ENCODE measurements around the gene MAMDC2. TPM values are rescaled to one million over a fixed set of nuclear protein-coding genes. Genes with fewer than 3 reads are reported as not detected.
A peak's percentile ranks its signal among the peaks of the same experiment; 100 is the strongest.

The MAMDC2 gene
- total RNA-seq, 2 donors from 2014 or later = not detected

DNA sequence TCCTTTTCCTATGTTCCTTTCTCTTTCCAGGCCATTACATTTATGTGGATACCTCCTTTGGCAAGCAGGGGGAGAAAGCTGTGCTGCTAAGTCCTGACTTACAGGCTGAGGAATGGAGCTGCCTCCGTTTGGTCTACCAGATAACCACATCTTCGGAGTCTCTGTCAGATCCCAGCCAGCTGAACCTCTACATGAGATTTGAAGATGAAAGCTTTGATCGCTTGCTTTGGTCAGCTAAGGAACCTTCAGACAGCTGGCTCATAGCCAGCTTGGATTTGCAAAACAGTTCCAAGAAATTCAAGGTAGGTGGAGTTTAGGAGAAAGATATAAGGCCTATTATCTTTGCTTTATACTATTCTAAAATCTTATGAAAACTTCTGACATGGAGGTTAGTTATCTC lies 64.5 kb downstream of the MAMDC2 start:
- Mint-ChIP-seq H3K9me3 (no peaks in the 10 kb centered on the region), H3K27me3 (ENCODE audit: low read depth) (peaks cover 33% of the 10 kb centered on the region), H3K36me3 (ENCODE audit: insufficient read depth in 2 of 2) (no peaks in the 10 kb centered on the region), H3K4me1 (ENCODE audit: low read depth) (peaks cover 19% of the 10 kb centered on the region), H3K4me3 (no peak overlapping the region), H3K27ac (no peak overlapping the region)
- DNase-seq (no peak), ATAC-seq (replicated peaks in 1 of 2) (no peak)

DNA sequence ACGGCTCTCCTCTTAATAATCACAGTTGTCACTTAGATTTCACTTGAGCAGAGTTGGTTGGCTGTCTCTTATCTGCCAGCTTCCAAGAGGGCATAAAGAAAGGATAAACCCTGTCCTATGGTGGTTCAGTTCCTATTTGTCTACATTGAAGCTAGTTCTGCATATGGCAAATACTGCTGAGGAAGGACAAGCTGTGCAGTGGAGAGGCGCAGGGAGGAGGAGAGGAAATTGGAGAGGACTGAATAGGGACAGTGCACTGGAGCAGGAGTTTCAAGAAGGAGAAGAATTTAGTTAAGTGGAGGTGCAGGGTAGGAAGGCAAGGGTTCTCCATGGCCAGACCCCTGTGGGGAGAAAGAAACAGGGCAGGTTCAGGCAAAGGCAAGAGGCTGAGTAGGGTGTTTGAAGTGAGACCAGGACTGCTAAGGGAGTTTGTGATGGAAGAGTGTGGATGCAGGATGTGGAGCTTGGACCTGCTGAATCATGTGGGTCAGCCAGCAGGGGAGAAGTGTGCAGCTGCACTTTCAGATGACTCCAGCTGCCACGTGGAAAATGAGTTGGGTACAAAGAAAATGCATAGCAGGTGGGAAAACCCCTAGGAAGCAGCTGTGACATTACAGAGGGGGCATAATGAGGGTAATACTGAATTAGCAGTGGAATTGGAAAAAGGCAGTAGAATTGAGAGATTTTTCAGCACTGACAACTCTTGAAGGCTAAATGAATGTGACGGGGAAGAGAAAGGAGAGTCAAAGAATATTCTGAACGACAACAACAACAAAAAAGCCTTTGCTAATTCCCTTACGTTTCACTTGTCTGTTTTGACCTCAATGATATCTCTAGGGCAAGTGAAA lies 66.8 kb downstream of the MAMDC2 start:
- Mint-ChIP-seq H3K4me3 (peak overlapping the region in 1 of 2 donors; percentile 19), H3K4me1 (ENCODE audit: low read depth) (peaks cover 19% of the 10 kb centered on the region), H3K9me3 (no peaks in the 10 kb centered on the region), H3K27me3 (ENCODE audit: low read depth) (peaks cover 37% of the 10 kb centered on the region), H3K27ac (no peak overlapping the region), H3K36me3 (ENCODE audit: insufficient read depth in 2 of 2) (no peaks in the 10 kb centered on the region)
- ATAC-seq (replicated peaks in 1 of 2) (no peak), DNase-seq (no peak)

DNA sequence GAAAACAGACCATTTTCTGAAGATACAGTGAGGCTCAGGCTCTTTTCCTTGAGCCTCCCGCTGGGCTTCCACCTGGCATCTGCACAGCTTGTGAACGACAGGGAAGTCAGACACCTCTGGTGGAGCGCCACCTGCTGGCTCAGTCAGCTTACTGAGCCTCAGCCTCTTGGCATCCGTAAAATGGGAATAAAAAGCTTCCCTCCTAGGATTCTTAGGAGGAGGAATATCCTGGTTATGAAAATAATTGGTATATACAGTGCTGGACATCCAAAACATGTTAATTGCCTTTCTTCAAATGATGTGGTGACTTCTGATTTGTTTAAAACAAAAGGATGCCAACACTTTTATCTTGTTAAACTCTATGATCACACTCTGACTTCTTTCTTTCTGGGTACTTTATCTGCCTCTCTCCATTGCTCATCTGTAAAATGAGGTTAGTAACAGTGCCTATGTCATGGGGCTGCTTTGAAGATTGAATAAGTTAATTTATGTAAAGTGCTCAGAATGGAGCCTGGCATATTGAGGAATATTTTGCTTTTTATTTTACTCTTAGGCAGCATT lies 67.5 kb downstream of the MAMDC2 start:
- Mint-ChIP-seq H3K4me1 (ENCODE audit: low read depth) (peaks cover 19% of the 10 kb centered on the region), H3K27me3 (ENCODE audit: low read depth) (peaks cover 37% of the 10 kb centered on the region), H3K4me3 (peak overlapping the region in 1 of 2 donors; percentile 19), H3K9me3 (no peaks in the 10 kb centered on the region), H3K36me3 (ENCODE audit: insufficient read depth in 2 of 2) (no peaks in the 10 kb centered on the region), H3K27ac (no peak overlapping the region)
- ATAC-seq (replicated peaks in 1 of 2) (peak; percentile 60 to 65), DNase-seq (peak; percentile 56 to 61)

DNA sequence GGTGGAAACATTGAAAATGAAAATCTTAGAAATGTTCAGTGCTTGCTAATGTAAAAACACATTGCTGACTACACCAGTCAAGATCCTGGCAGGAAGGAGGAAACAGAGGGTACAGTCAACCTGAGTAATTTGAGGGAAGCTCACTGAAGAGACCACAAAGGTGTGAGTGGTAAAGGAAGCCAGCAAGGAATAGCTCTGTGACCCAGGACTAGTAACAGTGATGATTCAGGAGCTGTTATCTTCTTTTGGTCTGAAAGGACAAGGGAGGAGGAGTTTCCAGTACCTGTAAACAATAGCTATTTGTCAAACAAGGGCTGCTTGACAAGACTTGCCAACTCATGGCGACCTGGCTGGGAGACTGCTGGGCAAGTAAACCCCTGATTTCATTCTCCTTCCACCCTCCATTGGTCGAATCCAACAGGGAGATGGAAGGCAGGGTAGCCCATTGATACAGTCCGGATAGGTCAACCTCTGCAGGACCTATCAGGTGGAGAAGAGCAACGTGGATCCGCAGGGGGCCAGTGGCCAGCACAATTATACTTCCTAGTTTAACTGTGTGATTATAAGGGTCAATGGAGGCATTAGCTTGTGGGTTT lies 68.1 kb downstream of the MAMDC2 start:
- Mint-ChIP-seq H3K27me3 (ENCODE audit: low read depth) (peaks cover 38% of the 10 kb centered on the region), H3K9me3 (no peaks in the 10 kb centered on the region), H3K27ac (no peak overlapping the region), H3K4me3 (no peak overlapping the region), H3K4me1 (ENCODE audit: low read depth) (peaks cover 19% of the 10 kb centered on the region), H3K36me3 (ENCODE audit: insufficient read depth in 2 of 2) (no peaks in the 10 kb centered on the region)
- ATAC-seq (replicated peaks in 1 of 2) = peak; percentile 43 to 51
- DNase-seq = no peak

DNA sequence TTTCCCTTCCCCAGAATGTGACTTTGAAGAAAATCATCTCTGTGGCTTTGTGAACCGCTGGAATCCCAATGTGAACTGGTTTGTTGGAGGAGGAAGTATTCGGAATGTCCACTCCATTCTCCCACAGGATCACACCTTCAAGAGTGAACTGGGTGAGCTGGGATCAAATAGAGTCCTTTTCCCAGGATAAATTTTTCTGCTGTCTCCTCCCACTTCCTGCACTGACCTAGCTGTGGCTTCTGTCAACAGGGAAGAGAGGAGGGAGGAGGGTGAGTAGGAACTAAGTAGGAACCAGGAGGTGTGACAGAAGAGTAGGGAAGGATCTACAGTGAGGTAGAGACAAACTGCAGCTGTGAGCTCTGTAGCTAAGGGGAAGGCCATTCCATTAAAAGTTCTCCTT lies 69.3 kb downstream of the MAMDC2 start:
- H3K4me1 Mint-ChIP-seq (ENCODE audit: low read depth) = peaks cover 19% of the 10 kb centered on the region
- no peak overlapping the region for H3K4me3 Mint-ChIP-seq
- H3K36me3 Mint-ChIP-seq (ENCODE audit: insufficient read depth in 2 of 2) = no peaks in the 10 kb centered on the region
- no peaks in the 10 kb centered on the region for H3K9me3 Mint-ChIP-seq
- H3K27ac Mint-ChIP-seq = no peak overlapping the region
- DNase-seq (no peak), ATAC-seq (replicated peaks in 1 of 2) (no peak)
- peaks cover 36% of the 10 kb centered on the region for H3K27me3 Mint-ChIP-seq (ENCODE audit: low read depth)

DNA sequence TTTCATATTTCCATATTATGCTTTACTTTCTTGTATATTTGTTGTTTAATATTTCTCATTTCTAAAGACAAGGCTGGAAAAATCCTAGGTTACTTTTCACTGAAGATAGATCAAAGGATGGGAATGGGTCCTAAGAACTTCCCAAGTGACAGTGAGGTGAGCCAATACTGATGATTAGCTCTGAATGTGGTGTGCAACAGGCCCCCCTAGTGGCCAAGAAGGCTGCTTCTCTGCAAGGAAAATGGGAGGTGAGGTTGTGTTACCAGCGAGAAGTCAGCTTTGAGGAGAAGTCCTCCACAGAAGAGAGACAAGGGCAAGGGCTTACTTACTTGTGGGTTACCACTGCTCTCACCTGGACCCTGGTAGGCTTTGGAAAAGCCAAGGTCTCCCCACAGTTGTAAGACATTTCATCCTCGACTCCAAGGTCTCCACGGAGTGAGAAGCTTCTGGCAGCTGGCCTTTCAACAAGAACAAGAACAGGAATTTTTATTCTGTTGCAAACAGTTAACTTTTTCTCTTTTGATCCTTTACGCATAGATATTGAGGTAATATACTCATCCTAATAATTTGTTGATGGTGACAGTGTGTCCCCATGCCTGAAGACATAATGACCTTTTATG lies 69.9 kb downstream of the MAMDC2 start:
- Mint-ChIP-seq H3K27me3 (ENCODE audit: low read depth) (peaks cover 40% of the 10 kb centered on the region), H3K9me3 (no peaks in the 10 kb centered on the region)

DNA sequence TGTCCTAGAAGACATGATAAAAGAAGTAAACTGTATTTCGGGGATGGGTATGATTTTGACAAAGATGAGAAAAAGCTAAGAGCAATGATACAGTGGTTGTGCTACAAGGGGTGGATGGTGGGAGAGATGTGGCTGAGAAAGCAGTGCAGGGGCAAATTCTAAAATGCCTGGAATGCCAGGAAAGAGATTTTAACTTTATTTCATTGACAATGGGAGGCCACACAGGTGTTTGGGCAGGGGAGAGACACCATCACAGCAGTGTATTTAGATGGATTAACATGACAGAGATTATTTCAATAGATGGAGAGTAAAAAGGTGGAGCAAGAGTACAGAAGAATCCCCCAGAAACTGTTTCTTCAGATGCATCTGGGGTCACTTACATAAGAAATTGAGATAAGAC lies 71.2 kb downstream of the MAMDC2 start:
- Mint-ChIP-seq H3K27me3 (ENCODE audit: low read depth) (peaks cover 47% of the 10 kb centered on the region), H3K4me3 (no peak overlapping the region), H3K9me3 (no peaks in the 10 kb centered on the region), H3K27ac (no peak overlapping the region), H3K4me1 (ENCODE audit: low read depth) (peaks cover 19% of the 10 kb centered on the region), H3K36me3 (ENCODE audit: insufficient read depth in 2 of 2) (no peaks in the 10 kb centered on the region)
- DNase-seq (no peak), ATAC-seq (replicated peaks in 1 of 2) (no peak)

More for the DNA sequence above, 69.9 kb downstream of the MAMDC2 start:
- H3K4me3 Mint-ChIP-seq = no peak overlapping the region
- H3K36me3 Mint-ChIP-seq (ENCODE audit: insufficient read depth in 2 of 2) = no peaks in the 10 kb centered on the region
- ATAC-seq (replicated peaks in 1 of 2) (no peak), DNase-seq (peak; percentile 14 to 28)
- no peak overlapping the region for H3K27ac Mint-ChIP-seq
- peaks cover 19% of the 10 kb centered on the region for H3K4me1 Mint-ChIP-seq (ENCODE audit: low read depth)

DNA sequence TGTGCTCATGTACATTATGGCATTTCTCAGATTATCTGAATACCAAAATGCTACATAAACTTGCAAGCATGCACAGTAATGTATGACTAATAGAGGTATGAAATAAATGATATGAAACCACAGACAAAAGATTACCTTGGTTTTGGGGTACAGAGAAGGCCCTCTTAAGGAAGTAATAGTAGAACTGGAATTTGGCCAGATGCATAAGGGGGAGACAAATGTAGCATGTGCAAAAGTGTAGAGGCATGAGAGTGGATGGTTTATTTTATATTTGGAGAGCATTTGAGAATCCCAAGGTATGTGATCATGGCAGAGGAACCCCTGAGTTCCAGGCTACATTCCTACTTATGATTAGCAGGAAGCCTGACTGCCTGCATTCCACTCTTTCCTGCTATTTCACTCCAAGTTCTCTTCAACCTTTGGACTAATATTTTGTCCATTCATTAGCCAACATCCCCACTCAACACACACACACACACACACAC lies 74.2 kb downstream of the MAMDC2 start:
- H3K9me3 Mint-ChIP-seq = no peaks in the 10 kb centered on the region
- H3K4me1 Mint-ChIP-seq (ENCODE audit: low read depth) = no peaks in the 10 kb centered on the region
- no peak overlapping the region for H3K27ac Mint-ChIP-seq
- H3K36me3 Mint-ChIP-seq (ENCODE audit: insufficient read depth in 2 of 2) = no peaks in the 10 kb centered on the region
- peaks cover 28% of the 10 kb centered on the region for H3K27me3 Mint-ChIP-seq (ENCODE audit: low read depth)
- ATAC-seq (replicated peaks in 1 of 2) = no peak
- DNase-seq = no peak
- no peak overlapping the region for H3K4me3 Mint-ChIP-seq

DNA sequence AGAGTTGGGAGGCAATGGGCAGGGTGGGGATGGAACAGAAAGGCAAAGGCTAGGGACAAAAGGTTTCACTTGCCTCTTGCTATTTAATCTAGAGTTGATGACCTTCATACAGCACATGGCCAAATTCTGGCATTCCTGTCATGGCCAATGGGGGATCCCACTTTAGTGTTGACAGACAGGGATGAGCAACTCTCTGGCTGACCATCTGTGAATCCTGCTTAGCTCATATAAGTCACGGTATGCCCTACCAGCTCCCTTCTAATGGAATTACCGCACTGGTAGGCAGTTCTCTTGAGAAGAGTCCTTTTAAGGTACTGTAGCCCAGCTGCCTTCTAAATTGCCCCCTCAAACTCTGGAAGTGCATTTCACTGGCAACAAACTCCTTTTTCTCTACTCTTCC lies 76.1 kb downstream of the MAMDC2 start:
- no peaks in the 10 kb centered on the region for H3K9me3 Mint-ChIP-seq
- DNase-seq (no peak), ATAC-seq (replicated peaks in 1 of 2) (no peak)
- no peaks in the 10 kb centered on the region for H3K36me3 Mint-ChIP-seq (ENCODE audit: insufficient read depth in 2 of 2)
- peaks cover 26% of the 10 kb centered on the region for H3K27me3 Mint-ChIP-seq (ENCODE audit: low read depth)
- no peaks in the 10 kb centered on the region for H3K4me1 Mint-ChIP-seq (ENCODE audit: low read depth)
- no peak overlapping the region for H3K27ac Mint-ChIP-seq
- H3K4me3 Mint-ChIP-seq = no peak overlapping the region

DNA sequence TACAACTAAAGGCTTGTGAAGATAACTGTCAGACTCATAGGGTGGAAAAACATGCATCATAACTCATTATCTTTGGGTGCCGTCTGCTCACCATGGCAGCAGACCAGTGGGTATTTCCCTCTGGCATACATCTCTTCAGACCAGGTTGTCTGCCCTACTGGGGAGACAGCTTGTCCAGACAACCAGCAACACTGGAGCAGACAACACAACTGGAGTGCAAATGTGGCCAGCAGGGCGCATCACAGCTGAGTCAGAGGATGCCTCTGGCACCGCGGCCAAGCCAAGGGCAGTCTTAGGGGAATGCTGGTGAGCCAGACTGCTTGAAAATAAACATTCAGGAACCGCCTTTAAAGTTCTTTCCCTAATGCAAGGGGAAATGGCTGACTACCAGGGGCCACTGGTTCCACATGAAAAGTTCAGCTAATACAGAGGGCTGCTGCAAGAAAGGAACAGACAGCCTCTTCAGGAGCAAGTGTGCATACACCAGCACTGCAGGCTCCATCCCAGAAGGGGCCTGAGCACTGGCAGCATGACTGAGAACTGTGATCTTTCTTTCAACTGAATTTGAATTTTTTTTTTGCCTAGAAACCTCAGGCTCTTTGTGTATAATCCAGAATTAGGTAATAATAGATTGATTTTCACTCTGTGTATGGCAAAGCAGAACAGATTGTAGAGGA lies 77.3 kb downstream of the MAMDC2 start:
- ATAC-seq (replicated peaks in 1 of 2) (peak; percentile 67 to 71), DNase-seq (peak in 1 of 2 donors; percentile 1)
- Mint-ChIP-seq H3K4me3 (no peak overlapping the region), H3K36me3 (ENCODE audit: insufficient read depth in 2 of 2) (no peaks in the 10 kb centered on the region), H3K4me1 (ENCODE audit: low read depth) (no peaks in the 10 kb centered on the region), H3K9me3 (no peaks in the 10 kb centered on the region), H3K27me3 (ENCODE audit: low read depth) (peaks cover 22% of the 10 kb centered on the region), H3K27ac (no peak overlapping the region)

DNA sequence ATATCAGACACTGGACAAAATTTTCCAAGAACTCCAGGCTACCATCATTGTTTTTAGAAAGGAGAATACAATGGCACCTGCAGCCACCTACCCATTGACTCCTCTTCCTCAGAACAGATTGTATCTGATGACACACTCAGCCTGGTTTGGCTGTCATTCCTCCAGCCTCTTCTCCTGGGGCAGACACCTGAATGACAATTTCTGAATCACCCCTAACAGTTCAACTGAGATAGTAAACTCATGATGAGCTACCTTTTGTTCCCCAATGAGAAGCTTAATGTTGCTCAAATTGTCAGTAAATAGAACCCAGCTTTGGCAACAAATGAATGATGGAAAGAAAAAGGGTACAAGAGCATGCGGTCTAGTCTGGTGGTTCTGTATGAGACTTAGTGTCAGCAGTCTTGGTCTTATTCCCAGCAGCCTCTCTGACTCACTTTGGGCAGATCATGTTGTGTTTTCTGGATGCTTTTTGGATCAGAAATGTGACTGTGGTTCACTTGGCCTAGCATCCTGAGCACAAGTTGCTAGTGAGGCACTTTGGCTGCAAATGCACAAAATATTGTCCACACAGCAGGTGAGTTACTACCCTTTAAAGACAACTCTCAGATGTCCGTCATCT lies 78.3 kb downstream of the MAMDC2 start:
- no peaks in the 10 kb centered on the region for H3K4me1 Mint-ChIP-seq (ENCODE audit: low read depth)
- H3K4me3 Mint-ChIP-seq = no peak overlapping the region
- no peaks in the 10 kb centered on the region for H3K9me3 Mint-ChIP-seq
- DNase-seq (no peak), ATAC-seq (replicated peaks in 1 of 2) (peak in 1 of 2 donors; percentile 53)
- H3K36me3 Mint-ChIP-seq (ENCODE audit: insufficient read depth in 2 of 2) = no peaks in the 10 kb centered on the region
- peaks cover 28% of the 10 kb centered on the region for H3K27me3 Mint-ChIP-seq (ENCODE audit: low read depth)
- no peak overlapping the region for H3K27ac Mint-ChIP-seq

DNA sequence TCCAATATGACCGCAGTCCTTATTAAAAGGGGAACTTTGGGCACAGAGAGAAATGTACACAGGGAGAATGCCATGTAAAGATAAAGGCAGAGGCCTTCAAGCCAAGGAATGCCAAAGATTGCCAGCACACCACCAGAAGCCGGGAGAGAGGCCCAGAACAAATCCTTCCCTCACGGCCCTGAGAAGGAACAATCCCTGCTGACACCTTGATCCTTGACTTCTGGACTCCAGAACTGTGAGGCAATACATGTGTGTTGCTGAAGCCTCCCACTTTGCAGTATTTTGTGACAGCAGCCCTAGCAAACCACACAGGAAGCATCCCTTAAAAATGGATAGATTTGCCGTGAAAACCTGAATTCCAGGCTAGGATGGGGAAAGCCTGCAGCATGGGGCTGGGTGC lies 80.0 kb downstream of the MAMDC2 start:
- no peak for DNase-seq
- no peaks in the 10 kb centered on the region for H3K9me3 Mint-ChIP-seq
- H3K27ac Mint-ChIP-seq = no peak overlapping the region
- no peaks in the 10 kb centered on the region for H3K36me3 Mint-ChIP-seq (ENCODE audit: insufficient read depth in 2 of 2)
- no peak overlapping the region for H3K4me3 Mint-ChIP-seq
- peaks cover 19% of the 10 kb centered on the region for H3K27me3 Mint-ChIP-seq (ENCODE audit: low read depth)
- no peaks in the 10 kb centered on the region for H3K4me1 Mint-ChIP-seq (ENCODE audit: low read depth)
- ATAC-seq (replicated peaks in 1 of 2) = no peak
